ENCODE measurements around the gene TTC27.

TTC27 gene

DNA sequence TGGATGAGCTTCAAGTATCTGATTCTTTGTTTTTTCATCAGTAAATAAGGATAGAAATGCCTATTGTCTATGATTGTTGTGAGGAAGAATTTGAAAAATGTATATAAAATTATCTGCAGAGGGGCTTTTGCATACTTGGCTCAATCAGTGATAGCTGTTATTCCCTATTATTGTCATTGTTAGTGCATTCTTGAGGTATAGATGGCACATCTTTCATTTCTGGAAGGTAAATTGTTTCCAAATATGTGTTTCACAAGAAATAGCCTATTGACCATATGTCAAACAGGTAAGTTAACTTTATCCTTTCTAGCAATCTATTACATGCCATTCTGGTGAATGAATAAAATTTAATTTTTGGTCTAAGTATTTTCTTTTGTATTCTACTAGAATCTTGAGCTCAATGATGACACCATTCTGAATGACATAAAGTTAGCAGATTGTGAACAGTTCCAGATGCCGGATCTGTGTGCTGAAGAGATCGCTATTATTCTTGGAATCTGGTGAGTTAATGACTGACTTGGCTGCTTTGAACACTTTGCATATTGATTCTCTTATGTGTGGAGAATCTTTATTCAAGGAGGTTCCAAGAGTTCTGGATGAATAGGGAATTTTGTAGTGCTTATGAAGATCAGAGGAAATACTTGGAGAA is 44.2 kb downstream of the TTC27 start:
- DNase-seq, result no peak

DNA sequence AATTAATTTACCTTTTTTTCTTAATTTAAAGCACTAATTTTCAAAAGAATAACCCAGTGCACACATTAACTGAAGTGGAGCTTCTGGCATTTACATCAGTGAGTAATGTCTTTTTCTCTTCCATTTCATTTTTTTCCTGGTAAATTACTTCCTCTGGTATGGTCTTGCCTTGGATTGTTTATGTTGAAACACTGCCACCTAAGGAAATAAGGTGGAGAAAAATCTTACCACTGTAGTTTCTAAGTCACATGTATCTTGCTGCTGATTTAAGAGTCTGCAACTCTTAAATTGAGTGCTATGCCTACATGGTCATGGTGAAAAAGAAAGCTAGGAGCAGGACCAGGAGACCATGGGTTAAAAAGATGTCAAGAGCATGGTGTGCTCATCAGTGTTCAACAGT is 51.0 kb downstream of the TTC27 start:
- DNase-seq, result no peak

DNA sequence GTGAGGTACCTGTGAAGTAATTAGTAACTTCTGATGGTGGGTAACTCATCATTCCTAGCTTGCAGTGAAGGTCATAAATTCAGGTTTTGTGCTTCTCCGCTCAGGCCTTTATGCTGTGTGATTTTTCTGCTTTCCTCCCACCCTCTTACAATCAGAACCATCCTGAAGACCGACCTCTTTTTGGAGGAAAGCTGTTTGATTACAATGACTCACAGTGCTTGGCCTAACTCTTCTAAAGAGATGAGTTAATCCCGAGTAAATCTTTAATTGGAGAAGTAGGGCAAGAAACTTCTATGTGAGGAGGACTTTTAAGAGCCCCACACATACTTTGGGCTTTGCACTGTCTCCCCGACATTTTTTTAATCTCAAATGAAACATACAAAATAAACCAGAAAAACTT is 53.1 kb downstream of the TTC27 start:
- no peak for DNase-seq

DNA sequence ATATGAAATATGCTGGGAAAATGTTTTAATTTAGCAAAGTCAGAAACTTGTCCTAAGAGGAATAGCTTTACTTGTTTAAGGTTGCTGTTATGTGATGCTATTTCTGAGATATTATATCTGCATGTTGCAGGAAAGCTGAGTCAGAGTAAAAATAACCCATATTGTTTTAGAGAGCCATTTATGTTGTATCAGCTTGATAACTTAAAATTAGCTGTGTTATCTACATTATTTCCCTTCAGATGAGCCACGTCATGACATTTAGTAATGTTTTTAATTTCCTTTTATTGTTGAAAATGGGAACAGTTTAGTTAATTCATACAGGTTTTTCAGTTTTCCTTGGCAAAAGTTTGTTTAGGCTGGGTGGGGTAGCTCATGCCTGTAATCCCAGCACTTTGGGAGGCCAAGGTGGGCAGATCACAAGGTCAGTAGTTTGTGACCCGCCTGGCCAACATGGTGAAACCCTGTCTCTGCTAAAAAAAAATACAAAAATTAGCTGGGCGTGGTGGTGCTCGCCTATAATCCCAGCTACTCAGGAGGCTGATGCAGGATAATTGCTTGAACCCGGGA is 55.8 kb downstream of the TTC27 start:
- no peak for DNase-seq

DNA sequence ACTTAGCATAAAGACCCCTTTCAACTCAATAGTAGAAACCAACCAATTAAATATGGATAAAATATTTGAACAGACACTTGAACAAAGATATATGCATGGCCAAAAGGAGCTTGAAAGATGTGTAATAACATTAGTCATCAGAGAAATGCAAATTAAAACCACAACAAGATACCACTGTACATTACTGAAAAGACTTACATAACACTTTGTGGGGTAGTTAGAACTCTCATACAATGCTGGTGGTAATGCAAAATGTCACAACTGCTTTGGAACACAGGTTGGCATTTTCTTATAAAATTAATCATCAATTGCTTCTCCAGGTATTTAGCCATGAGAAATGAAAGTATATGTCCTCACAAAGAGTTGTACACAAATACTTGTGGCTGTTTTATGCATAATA is 60.7 kb downstream of the TTC27 start:
- no peak for DNase-seq

DNA sequence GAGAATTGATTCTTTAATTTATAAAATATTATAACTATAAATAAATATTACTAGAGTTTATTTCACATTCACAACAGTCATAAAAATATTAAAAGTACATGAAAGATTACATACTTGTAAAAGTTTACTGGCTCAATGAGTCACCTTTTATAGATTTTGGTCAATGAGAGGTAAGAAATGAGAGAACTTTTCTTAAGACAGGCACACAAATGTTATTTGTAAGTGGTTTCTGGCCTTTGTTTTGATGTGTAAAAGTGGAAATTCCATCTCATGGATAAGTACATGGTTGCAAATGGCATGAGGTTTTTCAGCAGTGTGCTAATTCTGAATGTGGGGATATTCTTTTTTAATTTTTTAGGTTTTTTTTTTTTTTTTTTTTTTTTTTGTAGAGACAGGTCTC is 63.8 kb downstream of the TTC27 start:
- no peak for DNase-seq

DNA sequence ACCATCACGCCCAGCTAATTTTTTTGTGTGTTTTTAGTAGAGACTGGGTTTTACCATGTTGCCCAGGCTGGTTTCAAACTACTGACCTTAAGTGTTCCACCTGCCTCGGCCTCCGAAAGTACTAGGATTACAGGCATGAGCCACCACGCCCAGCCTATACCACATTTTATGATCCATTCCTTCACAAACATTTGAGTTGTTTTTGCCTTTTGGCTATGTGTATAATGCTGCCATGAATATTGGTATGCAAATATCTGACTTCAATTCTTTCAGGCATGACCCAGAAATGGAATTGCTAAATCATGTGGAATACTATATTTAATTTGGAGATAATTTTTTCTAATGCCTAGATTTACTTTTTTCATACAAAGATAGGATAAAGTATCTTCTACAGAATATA is 68.6 kb downstream of the TTC27 start:
- DNase-seq, result no peak

DNA sequence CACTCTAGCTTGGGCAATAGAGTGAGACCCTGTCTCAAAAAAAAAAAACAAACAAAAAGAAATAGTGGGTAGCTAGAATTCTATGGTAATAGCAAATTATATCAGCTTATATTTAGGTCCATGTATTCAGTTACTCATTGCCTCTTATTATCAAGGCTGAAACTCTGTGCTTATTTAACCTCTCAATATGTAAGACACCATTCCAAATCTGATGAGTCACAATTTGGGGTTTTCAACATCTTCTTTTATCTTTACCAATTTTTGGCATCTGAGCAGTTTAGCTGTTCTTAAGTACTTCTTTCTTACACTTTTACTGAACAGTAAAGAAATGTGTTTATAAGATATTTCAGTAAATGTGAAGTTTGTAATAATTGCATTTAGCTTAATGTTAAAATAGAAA is 69.3 kb downstream of the TTC27 start:
- DNase-seq, result no peak

DNA sequence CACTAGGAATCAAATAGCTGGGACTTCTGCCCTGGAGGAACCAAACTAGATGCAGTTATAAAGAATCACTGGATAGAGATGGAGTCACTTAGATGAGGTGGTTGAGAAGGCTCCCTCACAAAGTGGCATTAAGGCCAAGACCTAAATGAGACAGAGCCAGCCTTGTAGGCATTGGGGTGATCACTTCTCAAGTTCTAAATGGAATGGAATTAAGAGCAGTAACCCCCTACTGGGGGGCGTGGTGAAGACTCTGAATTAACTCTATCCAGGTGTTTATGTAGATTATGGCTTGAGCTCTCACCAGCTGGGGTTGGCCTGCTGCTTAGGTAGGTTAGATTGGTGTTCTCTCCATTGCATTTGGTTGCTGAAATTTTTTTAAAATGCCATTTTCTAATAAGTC is 71.3 kb downstream of the TTC27 start:
- no peak for DNase-seq

DNA sequence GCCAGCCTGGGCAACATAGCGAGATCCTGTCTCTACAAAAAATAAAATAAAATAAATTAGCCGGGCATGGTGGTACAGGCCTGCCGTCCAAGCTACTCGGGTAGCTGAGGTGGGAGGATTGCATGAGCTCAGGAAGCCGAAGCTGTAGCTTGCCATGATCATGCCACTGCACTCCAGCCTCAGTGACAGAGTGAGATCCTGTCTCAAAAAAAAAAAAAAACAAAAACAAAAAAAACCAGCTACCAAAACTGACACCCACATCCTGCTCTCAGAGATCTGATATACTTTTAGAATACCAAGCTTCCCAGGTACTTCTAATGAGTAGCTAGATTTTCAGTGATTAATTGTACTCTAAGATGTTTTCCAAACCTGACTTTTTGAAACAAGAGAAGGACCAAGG is 74.0 kb downstream of the TTC27 start:
- no peak for DNase-seq

DNA sequence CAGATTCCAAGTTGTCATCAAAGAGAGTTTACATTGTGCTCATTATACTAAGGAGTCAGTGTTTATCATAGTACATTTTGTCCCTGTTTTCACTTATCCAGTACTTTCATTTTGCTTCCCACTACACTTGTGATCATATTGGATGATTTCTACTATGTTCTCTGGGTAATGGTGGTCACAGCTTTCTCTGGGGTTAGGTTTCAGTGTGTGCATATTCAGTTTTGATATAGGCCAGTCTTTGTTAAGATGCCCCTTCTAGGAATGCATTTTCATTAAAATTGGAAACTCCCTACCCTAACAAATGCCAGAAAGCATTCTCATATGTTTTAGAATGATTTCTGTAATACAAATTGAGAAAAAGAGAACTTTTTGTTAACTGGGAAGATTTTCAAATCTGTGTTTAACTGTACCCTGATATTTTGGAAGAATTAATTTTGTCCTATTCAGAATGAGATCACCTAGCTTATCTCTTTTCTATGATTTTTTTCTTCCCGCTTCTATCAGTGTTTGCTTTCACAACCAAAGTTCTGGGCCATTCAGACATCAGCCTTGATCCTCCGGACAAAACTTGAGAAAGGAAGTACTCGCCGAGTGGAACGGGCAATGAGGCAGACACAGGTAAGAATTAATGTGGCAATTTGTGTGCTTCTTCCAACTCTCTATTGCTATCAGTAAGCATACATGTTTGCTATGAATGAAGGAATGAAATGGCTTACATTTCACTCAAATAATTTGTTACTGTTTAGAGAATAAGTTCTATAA is 74.6 kb downstream of the TTC27 start:
- no peak for DNase-seq

DNA sequence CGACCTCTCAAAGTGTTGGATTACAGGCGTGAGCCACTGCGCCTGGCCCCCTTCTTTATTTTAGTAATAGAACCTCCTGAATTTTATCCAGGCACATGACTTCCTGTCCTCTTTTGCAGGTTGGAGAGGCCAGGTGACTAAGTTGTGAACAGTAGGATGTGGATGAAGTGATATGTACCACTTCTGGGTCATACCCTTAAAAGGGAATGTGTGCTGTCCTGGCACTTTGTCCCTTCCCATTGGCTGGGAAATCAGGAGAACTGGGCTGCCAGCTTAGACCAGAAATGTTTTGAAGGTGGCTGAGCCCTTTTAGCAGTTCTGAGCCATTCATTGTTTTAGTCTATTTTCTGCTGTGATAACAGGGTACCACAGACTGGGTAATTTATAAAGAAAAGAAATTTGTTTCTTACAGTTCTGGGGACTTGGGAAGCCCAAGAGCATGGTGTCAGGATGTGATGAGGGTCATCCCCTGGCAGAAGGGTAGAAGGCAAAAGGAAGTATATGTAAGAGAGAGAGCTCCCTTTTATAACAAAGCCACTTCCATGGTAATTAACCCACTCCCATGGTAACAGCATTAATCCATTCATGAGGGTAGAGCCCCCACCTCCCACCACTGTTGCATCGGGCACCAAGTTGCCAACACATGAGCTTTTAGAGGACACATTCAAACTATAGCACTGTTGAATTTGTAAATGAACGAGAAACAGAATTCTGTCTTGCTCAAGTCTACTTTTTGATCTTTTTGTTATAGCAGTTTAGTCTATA is 79.1 kb downstream of the TTC27 start:
- DNase-seq, result no peak

DNA sequence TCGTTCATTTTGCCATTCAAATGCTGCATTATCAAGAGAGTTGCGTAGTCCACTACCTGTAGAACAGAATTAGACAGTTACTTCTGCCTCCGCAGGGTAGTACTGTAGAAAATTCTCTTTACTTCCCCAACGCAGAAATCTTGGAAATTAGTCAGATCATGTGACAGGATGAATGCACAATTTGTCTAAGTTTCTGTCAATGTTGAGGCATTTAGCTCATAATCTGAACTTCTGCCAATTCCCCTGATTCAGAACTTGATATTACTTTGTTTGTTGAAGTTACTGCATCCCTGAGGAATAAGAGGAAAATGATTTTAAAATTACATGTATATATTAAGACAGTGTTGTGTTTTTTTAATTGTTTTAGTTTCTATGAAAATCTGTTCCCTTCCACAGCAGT is 83.4 kb downstream of the TTC27 start:
- no peak for DNase-seq

DNA sequence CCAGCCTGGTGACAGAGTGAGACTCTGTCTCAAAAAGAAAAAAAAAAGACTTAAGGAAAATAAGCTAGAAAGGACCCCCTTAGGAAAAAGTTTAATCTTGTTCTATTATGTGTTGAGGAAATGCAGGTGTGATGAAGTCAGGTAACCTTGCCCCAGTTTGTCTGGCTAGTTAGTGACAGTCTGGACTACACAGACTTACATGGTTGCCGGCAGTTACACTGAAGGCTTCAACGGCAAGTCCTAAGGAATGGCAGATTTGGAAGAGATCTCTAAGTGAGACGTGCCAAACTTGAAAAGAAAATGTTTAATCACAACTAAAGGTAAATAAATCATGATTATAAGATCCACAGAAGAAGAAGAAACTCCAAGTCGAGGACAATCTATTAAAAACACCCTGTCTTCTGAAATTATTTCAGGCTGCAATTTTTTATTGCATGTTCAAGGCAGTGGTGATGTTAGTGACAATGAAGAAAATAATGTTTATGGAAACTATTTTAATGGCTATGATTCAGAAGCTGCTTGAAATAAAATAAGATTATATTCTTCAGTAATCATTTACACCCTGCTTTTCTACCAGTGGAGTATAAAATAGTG is 84.2 kb downstream of the TTC27 start:
- no peak for DNase-seq

DNA sequence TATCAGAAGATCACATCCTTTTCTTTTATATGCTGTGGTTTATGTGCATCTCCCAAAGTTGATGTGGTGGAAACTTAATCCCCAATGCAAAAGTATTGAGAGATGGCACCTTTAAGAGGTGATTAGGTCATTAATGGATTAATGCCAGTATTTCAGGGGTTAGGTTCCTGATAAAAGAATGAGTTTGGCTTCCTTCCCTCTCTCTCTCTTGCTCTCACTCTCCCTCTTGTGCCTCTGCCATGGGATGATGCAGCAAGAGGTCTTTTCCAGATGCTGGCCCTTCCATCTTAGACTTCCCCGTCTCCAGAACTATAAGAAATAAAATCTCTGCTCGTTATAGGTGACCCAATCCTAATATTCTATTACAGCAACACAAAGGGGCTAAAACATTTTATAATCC is 85.0 kb downstream of the TTC27 start:
- DNase-seq, result no peak

DNA sequence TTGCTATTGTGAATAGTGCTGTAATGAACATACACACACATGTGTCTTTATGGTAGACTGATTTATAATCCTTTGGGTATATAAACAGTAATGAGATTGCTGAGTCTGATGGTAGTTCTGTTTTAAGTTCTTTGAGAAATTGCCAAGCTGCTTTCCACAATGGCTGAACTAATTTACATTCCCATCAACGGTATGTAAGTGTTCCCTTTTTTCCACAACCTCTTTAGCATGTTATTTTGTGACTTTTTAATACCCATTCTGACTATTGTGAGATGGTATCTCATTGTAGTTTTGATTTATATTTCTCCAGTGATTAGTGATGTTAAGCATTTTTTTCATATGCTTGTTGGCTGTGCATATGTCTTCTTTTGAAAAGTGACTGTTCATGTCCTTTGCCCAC is 86.7 kb downstream of the TTC27 start:
- DNase-seq, result no peak

DNA sequence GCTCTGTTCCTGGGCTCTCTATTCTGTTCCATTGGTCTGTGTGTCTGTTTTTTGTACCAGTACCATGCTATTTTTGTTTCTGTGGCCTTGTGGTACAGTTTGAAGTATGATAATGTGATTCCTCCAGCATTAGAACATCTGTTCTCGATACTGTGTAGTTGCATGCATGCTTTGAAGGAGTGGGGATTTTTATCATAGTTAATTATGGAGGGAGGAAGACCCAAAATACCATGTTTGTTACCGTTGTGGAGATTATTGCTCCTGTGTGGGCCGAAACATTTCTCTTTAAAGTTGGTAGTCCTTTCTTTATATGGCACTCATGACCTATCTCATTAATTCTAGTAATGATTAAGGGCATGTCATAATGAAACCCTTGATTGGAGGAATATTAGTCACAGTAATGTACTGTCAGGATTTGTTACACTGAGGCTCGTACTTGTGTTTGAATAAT is 87.6 kb downstream of the TTC27 start:
- DNase-seq, result no peak

DNA sequence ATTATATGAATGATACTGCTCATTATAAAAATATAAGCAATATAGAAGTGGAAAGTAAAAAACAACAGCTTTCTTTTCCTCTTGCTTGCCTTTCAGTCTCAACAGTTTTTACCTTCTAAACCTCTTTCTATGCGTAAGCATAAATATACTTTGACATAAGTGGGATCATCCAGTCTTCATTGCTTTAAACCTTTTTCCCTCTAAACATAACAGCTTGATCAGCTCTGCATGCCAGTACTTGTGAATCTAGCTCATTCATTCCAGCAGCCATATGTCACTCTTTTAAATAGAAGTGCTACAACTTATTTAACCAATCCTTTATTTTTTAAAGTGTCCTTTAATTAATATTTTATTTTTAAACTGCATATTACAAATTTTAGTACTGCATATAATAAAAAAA is 88.1 kb downstream of the TTC27 start:
- peak; percentile 45 for DNase-seq

DNA sequence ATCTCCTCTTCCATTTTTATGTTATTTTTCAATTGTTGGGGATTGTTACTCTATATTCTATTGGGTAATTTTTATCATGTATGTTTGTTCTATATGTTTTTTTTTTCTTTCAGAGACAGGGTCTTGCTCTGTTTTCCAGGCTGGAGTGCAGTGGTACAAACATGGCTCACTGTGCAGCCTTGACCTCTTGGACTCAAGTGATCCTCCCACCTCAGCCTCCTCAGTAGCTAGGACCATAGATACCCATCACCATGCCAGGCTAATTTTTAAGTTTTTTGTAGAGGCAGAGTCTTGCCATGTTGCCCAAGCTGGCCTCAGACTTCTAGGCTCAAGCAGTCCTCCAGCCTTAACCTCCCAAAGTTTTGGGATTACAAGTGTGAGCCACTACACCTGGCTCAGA is 88.7 kb downstream of the TTC27 start:
- DNase-seq, result no peak

DNA sequence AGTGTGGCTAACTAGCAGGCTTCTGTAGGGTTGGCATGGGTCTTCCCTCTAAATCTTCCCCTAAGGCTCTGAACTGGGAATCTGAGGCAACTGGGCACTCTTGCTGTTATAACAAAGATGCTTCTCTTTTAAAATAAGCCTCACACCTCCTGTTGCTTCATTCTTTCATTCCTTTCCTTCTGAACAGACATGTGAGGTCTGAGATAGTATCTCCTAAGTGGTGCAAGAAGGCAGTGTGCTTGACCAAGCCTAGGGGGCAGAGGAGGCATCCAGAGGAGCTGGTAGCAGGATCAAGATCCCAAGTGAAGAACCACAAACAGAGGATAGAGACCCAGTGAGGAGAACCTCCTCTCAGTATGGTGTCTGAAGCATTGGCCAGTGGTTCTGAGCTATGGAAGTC is 90.9 kb downstream of the TTC27 start:
- no peak for DNase-seq

DNA sequence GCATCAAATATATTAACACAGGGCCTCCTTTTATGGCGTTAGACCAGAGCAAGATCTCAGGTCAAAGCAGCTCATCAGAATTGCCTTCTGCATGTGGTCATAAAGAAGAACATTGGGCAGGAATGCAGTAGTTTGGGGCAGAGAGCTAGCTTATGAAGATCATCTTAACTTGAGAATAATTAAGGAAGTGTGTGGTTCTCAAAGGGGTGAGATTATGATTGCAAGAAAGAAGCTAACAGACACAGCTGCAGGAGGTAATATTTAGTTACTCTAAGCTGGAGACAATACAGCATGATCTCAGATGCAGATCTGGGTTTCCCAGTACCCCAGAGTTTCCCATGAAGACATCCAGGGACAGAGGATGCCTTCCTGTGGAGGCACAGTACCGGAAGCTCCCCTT is 91.6 kb downstream of the TTC27 start:
- no peak for DNase-seq

DNA sequence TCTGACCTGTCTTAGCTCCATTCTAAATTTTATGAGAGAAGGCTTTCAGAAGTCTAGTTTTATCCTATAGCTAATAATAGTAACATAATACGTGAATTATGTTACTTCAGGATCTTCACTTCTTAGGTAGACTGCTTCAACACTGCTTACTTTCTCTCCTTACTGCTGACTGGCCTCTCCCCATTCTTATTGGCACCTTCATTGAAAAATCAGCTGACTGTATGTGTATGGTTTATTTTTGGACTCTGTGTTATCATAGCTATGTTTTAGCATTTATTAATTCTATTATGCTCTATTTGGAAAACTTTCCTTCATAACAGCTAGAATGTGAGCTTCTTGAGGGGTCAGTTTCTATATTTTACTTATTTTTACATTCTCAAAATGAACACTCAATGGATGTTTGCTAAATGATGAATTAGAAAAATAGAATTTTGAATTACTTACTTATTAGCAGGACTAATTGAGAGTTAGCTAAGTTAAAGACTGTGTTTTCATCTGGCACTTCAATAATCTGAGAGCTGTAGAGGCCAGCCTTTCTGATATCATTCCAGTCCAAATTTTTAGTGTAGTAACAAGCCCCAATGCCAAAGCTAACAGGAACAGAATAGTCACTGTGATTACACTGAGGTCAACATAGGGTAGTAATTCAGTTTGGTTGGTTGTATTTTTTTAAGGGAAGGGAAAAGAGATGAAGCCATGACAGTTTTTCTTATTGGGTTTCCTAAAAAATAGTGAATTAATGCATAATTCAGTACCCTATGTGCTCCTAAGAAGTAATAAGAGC is 92.3 kb downstream of the TTC27 start:
- no peak for DNase-seq

DNA sequence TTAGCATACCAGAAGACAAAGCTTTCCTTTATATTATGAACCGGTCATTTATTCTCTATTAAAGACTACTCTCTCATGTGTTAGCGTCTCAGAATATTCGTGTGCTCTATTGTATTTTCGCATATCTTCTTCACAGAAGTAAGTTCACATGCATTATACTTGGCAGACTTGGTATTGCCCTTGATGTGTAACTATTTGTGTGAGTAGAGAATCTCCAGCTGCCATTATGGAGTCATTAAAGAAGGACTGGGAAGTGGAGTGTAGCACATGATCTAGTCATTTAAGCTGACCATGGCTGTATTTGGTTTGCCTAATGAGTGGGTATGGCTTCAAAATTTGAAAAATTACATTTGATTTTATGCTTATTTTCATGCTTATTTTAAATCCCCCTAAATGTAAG is 92.9 kb downstream of the TTC27 start:
- no peak for DNase-seq

All from NCI-H2171 (cell line).